Measurements from ENCODE around the gene GEMIN8.

The GEMIN8 gene

DNA sequence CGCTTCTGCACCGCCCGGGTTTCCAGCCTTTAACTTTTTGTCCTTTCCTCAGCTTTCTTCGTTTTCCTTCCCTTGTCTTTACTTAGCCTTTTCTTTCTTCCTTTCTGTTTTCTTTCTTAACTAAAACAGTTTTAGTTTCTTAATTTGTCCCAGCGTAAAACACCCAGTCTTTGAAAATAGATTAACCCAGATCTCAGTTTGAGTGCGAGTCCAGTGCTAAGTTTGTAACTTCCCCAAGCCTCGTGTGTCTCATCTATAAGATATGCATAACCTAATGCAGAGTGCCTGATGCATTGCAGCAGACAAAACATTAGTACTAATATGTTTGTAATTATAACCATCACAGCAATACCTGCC is 460 bp upstream of the GEMIN8 start:
- Mint-ChIP-seq H3K9me3 (no peaks in the 10 kb centered on the region), H3K36me3 (peaks cover 0 to 3% of the 10 kb centered on the region in 2 donors), H3K4me1 (peaks cover 9 to 17% of the 10 kb centered on the region in 2 donors), H3K4me3 (peak overlapping the region; percentile 91 to 95), H3K27ac (peak overlapping the region; percentile 98), H3K27me3 (peaks cover 0 to 14% of the 10 kb centered on the region in 2 donors)
- DNase-seq (no peak), ATAC-seq (replicated peaks) (peak; percentile 31 to 32)

DNA sequence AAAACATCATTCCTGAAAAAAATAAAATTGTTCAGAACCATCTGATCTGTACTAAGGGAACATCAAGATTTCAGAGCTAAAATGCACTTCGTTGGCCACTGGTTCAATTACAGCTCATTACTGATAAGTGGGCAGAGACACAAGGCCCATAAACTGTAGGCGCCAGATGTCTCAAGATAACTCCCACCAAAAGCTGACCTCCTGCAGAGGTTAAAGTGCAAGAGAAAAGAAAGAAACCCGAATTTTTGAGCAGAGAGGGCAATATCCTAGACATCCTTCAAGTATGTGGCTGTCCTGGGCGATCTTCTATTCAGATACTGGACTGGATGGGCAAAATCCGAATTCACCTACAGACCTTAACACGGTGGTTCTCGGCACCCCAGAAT is 660 bp downstream of the GEMIN8 start:
- DNase-seq, result no peak
- Mint-ChIP-seq H3K27ac (peak overlapping the region; percentile 98), H3K9me3 (no peaks in the 10 kb centered on the region), H3K27me3 (peaks cover 0 to 8% of the 10 kb centered on the region in 2 donors), H3K4me1 (peaks cover 9 to 17% of the 10 kb centered on the region in 2 donors), H3K4me3 (peak overlapping the region; percentile 91 to 95), H3K36me3 (peaks cover 0 to 3% of the 10 kb centered on the region in 2 donors)
- no peak for ATAC-seq (replicated peaks)

DNA sequence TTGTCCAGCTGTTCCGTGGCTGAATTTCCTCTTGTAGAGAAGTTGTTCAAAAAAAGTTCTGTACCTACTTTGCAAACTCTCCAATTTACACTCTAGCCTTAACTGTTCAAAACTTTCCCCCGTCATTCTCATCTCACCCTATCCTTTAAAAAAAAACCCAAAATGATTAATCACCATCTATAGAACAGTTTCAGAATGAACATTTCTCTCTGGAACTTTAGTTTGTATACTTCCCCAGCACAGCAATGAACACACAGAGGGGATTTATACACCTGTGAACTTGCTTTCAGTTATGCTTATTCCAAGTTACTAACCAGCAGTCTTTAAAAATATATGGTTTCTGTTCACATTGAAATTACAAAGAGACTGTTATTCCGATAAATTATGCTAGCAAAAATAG is 1.2 kb downstream of the GEMIN8 start:
- Mint-ChIP-seq H3K27ac (peak overlapping the region; percentile 98), H3K4me3 (peak overlapping the region; percentile 91 to 95), H3K36me3 (peaks cover 0 to 3% of the 10 kb centered on the region in 2 donors), H3K9me3 (no peaks in the 10 kb centered on the region), H3K27me3 (peaks cover 0 to 2% of the 10 kb centered on the region in 2 donors), H3K4me1 (peaks cover 9 to 17% of the 10 kb centered on the region in 2 donors)
- peak; percentile 21 to 30 for ATAC-seq (replicated peaks)
- no peak for DNase-seq

DNA sequence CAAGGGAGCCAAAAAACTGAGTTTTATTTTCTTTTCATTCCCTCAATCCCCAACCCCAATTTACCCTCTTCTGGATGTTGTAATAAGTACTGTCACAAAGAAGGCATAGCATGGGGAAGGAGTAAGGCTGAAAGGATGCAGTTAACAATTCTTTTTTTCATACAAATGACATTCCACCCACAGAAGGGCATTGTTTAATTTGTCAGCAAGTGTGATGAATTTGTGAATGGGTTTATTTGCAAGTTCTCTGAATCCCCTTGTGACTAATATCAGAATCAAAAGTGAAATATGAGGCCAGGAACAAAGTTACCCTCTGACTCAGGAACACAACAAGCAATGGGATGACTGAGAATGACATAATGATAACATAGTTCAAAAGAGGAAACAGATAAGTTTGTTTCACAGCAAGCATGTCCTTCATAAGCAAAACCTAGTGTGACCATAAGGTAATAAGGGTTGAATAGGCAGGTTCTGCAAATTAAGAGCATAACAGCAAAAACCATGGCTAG is 2.1 kb downstream of the GEMIN8 start:
- H3K27ac Mint-ChIP-seq, result no peak overlapping the region
- no peaks in the 10 kb centered on the region for H3K9me3 Mint-ChIP-seq
- H3K36me3 Mint-ChIP-seq, result peaks cover 0 to 3% of the 10 kb centered on the region in 2 donors
- DNase-seq (no peak), ATAC-seq (replicated peaks) (peak; percentile 31 to 32)
- H3K27me3 Mint-ChIP-seq, result no peaks in the 10 kb centered on the region
- no peak overlapping the region for H3K4me3 Mint-ChIP-seq
- H3K4me1 Mint-ChIP-seq, result peaks cover 9 to 17% of the 10 kb centered on the region in 2 donors

DNA sequence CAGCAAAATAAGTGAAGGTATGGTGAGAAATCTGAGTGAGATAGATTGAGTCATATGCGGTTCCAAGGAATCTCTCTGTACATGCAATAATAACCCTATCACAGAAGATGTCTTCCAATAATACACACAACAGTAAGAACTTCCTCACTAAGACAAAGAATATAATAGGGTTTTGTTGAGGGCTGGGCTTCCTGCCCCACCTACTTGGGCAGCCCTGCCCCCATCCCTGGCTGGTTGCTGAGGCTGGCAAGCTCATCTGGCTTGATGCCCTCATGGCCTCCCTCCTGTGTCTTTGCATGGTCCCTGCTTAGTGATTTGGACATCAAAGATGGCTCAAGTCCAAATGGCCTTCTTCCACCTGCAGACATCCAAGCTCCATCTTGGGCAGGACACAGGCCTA is 2.7 kb downstream of the GEMIN8 start:
- Mint-ChIP-seq H3K4me3 (no peak overlapping the region), H3K27me3 (no peaks in the 10 kb centered on the region), H3K27ac (no peak overlapping the region), H3K36me3 (peaks cover 0 to 3% of the 10 kb centered on the region in 2 donors), H3K9me3 (no peaks in the 10 kb centered on the region), H3K4me1 (peaks cover 9 to 17% of the 10 kb centered on the region in 2 donors)
- no peak for ATAC-seq (replicated peaks)
- no peak for DNase-seq

DNA sequence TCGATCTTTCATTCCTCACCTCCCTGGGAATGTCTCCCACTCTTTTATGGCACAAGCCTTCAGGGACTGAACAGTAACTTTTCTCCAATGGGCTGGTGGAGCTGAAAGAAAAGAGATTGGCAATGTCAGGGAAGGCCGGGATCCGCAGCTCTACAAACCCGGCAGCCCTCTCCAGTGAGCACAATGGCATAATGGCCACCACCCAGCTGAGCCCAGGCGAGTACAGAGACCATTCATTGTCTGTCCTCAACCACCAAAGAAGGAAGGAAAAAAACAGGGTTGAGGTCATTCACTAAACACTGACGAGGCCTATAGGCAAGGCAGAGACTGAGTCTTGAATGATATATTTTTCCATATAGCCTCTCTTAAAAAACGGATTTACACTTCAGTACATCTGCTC is 3.6 kb downstream of the GEMIN8 start:
- no peaks in the 10 kb centered on the region for H3K27me3 Mint-ChIP-seq
- no peak overlapping the region for H3K27ac Mint-ChIP-seq
- H3K4me1 Mint-ChIP-seq, result peaks cover 9 to 17% of the 10 kb centered on the region in 2 donors
- DNase-seq (no peak), ATAC-seq (replicated peaks) (no peak)
- H3K36me3 Mint-ChIP-seq, result peaks cover 0 to 3% of the 10 kb centered on the region in 2 donors
- no peaks in the 10 kb centered on the region for H3K9me3 Mint-ChIP-seq
- no peak overlapping the region for H3K4me3 Mint-ChIP-seq

DNA sequence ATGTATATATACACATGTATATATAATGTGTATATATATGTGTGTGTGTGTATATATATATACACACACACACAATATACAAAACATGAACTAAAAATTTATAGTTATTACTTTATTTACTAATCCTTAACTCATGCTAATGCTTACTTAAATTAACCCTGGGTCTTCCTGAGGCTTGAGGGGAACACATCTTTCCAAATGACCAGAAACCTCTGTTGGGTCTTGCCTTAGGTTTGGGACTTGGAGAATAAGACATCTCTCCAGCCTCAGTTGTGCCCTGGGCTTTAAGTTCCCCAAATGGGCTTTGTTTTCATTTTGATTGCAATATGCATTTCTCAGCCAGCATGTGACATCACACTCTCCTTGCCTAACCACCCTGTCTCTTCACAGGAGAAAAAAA is 7.7 kb downstream of the GEMIN8 start:
- no peak overlapping the region for H3K4me3 Mint-ChIP-seq
- H3K4me1 Mint-ChIP-seq, result peaks cover 0 to 6% of the 10 kb centered on the region in 2 donors
- no peaks in the 10 kb centered on the region for H3K9me3 Mint-ChIP-seq
- ATAC-seq (replicated peaks) (no peak), DNase-seq (no peak)
- no peak overlapping the region for H3K27ac Mint-ChIP-seq
- peaks cover 2 to 17% of the 10 kb centered on the region in 2 donors for H3K36me3 Mint-ChIP-seq
- H3K27me3 Mint-ChIP-seq, result no peaks in the 10 kb centered on the region

DNA sequence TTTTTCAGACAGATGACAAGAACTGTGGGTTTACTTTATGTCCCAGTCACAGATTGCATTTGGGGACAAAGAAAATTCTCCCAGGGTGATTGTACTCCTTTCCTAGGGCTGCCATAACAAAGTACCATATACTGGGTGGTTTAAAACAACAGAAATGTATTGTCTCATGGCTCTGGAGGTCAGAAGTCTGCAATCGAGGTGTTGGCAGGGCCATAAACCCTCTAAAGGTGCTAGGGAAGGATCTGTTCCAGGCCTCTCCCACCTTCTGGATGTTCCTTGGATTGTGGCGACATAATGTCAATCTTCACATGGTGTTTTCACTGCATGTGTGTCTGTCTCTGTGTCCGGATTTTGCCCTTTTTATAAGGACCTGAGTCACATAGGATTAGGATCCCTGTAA is 12.3 kb downstream of the GEMIN8 start:
- DNase-seq, result no peak
- peaks cover 11 to 41% of the 10 kb centered on the region in 2 donors for H3K36me3 Mint-ChIP-seq
- H3K9me3 Mint-ChIP-seq, result no peaks in the 10 kb centered on the region
- H3K27ac Mint-ChIP-seq, result no peak overlapping the region
- H3K27me3 Mint-ChIP-seq, result peaks cover 0 to 4% of the 10 kb centered on the region in 2 donors
- H3K4me3 Mint-ChIP-seq, result no peak overlapping the region
- ATAC-seq (replicated peaks), result no peak
- H3K4me1 Mint-ChIP-seq, result peaks cover 0 to 4% of the 10 kb centered on the region in 2 donors

DNA sequence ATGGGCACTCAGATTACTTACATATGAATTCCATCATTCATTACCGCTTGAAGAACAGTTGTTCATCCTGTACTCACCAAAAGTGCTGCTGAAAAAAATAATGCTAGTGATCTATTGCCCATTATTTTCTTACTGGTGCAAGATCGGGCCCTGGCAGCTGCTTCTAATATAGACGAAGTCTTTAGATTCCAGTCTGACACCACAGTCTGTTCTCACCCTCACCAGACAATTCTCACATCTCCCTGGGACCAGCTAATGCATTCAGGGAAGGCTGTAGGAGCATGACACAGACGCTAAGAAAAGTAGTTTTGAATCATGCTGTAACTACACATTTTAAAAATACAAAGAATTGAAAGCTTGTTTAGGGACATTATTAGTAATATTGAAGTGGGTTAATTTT is 13.8 kb downstream of the GEMIN8 start:
- H3K4me3 Mint-ChIP-seq, result no peak overlapping the region
- peaks cover 11 to 40% of the 10 kb centered on the region in 2 donors for H3K36me3 Mint-ChIP-seq
- H3K9me3 Mint-ChIP-seq, result no peaks in the 10 kb centered on the region
- ATAC-seq (replicated peaks), result no peak
- no peak overlapping the region for H3K27ac Mint-ChIP-seq
- DNase-seq, result no peak
- H3K4me1 Mint-ChIP-seq, result peaks cover 0 to 4% of the 10 kb centered on the region in 2 donors
- peaks cover 0 to 4% of the 10 kb centered on the region in 2 donors for H3K27me3 Mint-ChIP-seq

DNA sequence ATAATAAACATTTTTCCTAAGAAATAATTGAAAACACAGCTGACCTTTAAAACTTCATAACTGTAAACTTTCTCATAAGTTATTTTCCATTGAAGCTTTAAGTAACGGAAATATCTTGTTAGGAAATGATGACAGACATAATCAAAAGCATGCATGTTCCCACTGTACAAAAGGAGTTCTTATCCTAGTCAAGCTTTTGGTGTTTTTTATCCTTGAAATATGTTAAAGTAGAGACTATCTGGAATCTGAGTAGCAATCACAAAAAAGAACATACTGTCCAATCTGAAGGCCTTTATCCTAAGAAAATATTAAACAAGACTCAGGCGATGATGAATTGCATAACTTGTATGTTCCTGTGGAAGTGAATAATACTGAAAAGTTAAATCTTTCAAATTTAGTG is 14.4 kb downstream of the GEMIN8 start:
- peaks cover 0 to 4% of the 10 kb centered on the region in 2 donors for H3K4me1 Mint-ChIP-seq
- no peak overlapping the region for H3K27ac Mint-ChIP-seq
- H3K9me3 Mint-ChIP-seq, result no peaks in the 10 kb centered on the region
- peaks cover 11 to 38% of the 10 kb centered on the region in 2 donors for H3K36me3 Mint-ChIP-seq
- H3K27me3 Mint-ChIP-seq, result peaks cover 0 to 4% of the 10 kb centered on the region in 2 donors
- no peak overlapping the region for H3K4me3 Mint-ChIP-seq
- ATAC-seq (replicated peaks), result no peak
- no peak for DNase-seq

DNA sequence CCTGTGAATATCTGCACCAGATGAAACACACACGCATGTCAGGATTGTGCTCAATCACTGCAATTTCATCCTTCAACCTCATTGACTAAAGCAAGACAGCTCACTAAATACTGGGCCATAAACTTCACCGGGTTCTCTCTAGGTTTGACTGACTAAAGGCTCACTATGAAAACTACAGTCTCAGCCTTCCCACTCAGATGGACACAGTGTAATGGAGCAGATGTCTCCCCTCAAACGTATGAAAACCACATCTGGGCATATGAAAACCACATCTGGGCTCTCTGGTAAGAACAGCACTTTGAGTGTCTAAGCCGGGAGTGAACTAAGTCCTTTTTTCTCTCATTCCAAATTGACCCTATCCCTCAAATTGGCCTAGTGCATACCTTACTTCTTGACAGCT is 15.2 kb downstream of the GEMIN8 start:
- H3K4me1 Mint-ChIP-seq, result peaks cover 0 to 4% of the 10 kb centered on the region in 2 donors
- H3K27ac Mint-ChIP-seq, result no peak overlapping the region
- no peak overlapping the region for H3K4me3 Mint-ChIP-seq
- no peak for ATAC-seq (replicated peaks)
- H3K36me3 Mint-ChIP-seq, result peaks cover 11 to 34% of the 10 kb centered on the region in 2 donors
- H3K9me3 Mint-ChIP-seq, result no peaks in the 10 kb centered on the region
- DNase-seq, result no peak
- peaks cover 0 to 4% of the 10 kb centered on the region in 2 donors for H3K27me3 Mint-ChIP-seq

DNA sequence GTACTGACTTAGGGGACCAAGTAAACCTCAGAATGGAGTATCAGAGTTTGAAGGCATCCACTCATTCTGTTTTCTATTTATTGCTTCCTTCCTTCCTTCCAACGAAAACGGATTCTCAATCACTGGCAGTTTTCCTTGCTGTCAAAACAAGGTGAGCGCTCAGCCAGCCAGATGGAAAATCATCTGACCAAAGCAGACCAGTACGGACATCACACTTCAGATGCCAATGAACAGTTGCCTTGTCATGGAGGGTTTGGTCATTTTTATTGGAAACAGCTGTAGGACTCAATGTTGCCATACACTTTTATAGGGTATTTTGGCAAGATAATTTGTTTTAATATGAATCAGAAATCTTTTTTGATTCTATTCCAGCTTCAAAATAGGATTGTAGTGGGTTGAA is 16.6 kb downstream of the GEMIN8 start:
- no peak overlapping the region for H3K27ac Mint-ChIP-seq
- peaks cover 0 to 4% of the 10 kb centered on the region in 2 donors for H3K4me1 Mint-ChIP-seq
- DNase-seq, result no peak
- H3K4me3 Mint-ChIP-seq, result no peak overlapping the region
- H3K36me3 Mint-ChIP-seq, result peaks cover 15 to 39% of the 10 kb centered on the region in 2 donors
- ATAC-seq (replicated peaks), result no peak
- H3K9me3 Mint-ChIP-seq, result no peaks in the 10 kb centered on the region
- peaks cover 0 to 8% of the 10 kb centered on the region in 2 donors for H3K27me3 Mint-ChIP-seq

DNA sequence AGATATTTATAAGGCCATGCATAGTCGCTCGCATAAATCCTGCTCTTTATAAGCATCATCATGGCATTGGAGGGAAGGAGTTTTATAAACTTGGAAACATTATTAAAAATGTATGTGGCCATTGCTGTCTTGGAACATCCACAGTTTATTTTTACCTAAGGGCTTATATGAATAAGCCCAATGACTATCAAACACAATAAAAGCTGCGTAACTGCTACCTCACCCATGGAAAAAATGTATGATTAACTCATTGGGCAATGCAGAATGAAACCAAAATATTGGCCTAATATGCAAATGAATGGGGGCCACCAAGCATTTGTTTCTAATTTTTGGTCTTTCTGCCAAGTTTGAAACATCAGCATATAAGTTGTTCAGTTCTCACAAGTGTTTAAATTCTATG is 19.1 kb downstream of the GEMIN8 start:
- ATAC-seq (replicated peaks) (no peak), DNase-seq (no peak)
- H3K27me3 Mint-ChIP-seq, result peaks cover 0 to 8% of the 10 kb centered on the region in 2 donors
- H3K4me3 Mint-ChIP-seq, result no peak overlapping the region
- peaks cover 19 to 41% of the 10 kb centered on the region in 2 donors for H3K36me3 Mint-ChIP-seq
- no peak overlapping the region for H3K27ac Mint-ChIP-seq
- H3K9me3 Mint-ChIP-seq, result no peaks in the 10 kb centered on the region
- H3K4me1 Mint-ChIP-seq, result peaks cover 0 to 3% of the 10 kb centered on the region in 2 donors

DNA sequence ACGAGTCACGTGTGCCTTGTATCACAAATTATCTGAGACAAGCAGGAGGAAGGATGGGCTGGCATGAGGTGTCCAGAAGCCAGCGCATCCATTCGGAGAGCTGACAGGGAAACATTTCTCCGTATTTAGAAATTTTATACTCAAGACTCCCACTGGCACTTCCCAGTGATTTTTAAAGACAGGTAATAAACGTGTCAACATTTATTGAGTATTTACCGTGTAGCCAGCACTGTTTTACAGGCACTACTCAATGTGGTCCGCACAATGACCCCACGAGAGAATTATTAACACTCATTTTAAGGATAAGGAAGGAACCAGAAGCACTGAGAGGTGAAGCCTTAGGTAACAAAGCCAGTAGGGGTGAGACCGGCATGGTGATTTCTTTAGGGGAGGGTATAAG is 23.2 kb downstream of the GEMIN8 start:
- Mint-ChIP-seq H3K4me1 (no peaks in the 10 kb centered on the region), H3K27ac (no peak overlapping the region), H3K4me3 (no peak overlapping the region), H3K27me3 (peaks cover 0 to 4% of the 10 kb centered on the region in 2 donors), H3K9me3 (peaks cover 0 to 7% of the 10 kb centered on the region in 2 donors), H3K36me3 (peaks cover 12 to 40% of the 10 kb centered on the region in 2 donors)
- no peak for ATAC-seq (replicated peaks)
- DNase-seq, result no peak

DNA sequence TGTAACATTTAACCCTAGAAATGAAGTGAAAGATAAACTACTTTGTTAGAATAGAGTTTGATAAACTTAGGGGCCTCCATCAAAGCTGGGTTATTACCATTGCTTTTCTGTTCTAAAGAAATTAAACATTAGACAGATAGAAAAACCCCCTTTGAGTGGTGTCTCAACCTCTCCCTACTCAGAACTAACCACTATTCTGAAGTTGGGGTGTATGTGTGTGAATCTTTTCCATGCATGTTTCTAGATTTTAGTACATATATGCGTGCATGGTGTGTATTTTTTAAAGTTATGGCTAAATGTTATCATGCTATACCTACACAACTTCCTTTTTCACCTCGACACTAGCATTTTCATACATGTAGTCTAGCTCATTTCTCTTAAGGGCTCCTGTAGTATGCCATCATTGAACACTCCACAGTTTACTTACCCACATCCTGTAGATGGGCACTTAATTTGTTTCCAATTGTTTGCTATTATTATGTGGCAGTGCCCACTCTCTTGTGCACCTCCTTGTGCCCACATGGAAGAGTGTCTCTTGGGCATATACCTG is 25.7 kb downstream of the GEMIN8 start:
- DNase-seq (no peak), ATAC-seq (replicated peaks) (no peak)
- H3K27ac Mint-ChIP-seq, result no peak overlapping the region
- peaks cover 0 to 7% of the 10 kb centered on the region in 2 donors for H3K9me3 Mint-ChIP-seq
- no peak overlapping the region for H3K4me3 Mint-ChIP-seq
- peaks cover 0 to 4% of the 10 kb centered on the region in 2 donors for H3K27me3 Mint-ChIP-seq
- no peaks in the 10 kb centered on the region for H3K4me1 Mint-ChIP-seq
- H3K36me3 Mint-ChIP-seq, result peaks cover 15 to 40% of the 10 kb centered on the region in 2 donors
